Keratinocyte (primary cell): ENCODE measurements around the gene RABL2B. TPM values are rescaled to one million over a fixed set of nuclear protein-coding genes. Genes with fewer than 3 reads are reported as not detected.
A peak's percentile ranks its signal among the peaks of the same experiment; 100 is the strongest.

Experiments
- DNase-seq: peaks from one replicate; pipeline ENCODE4 v3.0.0-alpha.2; 2011; ENCODE audit warnings: low read depth, missing footprints, low spot score
- FAIRE-seq: peaks from 2 replicates; lab custom pipeline; 2011; peaks lifted over from hg19 to GRCh38; lab: Jason Lieb, UNC
- H2AFZ ChIP-seq: 2 replicates; pipeline ENCODE4 v1.6.0; 2012; ENCODE audit warnings: low read length, control low read depth, inconsistent platforms; ENCODE audit not compliant: control insufficient read depth
- H3K27ac ChIP-seq: 2 replicates; pipeline ENCODE4 v1.5.1; 2011; ENCODE audit warnings: low read length; ENCODE audit not compliant: control insufficient read depth, insufficient read depth
- H3K27me3 ChIP-seq: 3 replicates; pipeline ENCODE4 v1.6.0; 2011; ENCODE audit warnings: low read length; ENCODE audit not compliant: control insufficient read depth, insufficient read depth; ENCODE audit errors: extremely low read depth
- H3K36me3 ChIP-seq, 2 experiments: 2 replicates in 1 of 2; 3 replicates in 1 of 2; pipeline ENCODE4 v1.5.1; 2011; ENCODE audit warnings: low read length in 2 of 2, mild to moderate bottlenecking in 1 of 2; ENCODE audit not compliant: control insufficient read depth in 2 of 2, insufficient read depth in 2 of 2; ENCODE audit errors: extremely low read depth in 1 of 2
- H3K4me1 ChIP-seq: 3 replicates; pipeline ENCODE4 v1.5.1; 2011; ENCODE audit warnings: low read length; ENCODE audit not compliant: control insufficient read depth, insufficient read depth; ENCODE audit errors: extremely low read depth
- H3K4me2 ChIP-seq: 3 replicates; pipeline ENCODE4 v1.6.0; 2011; ENCODE audit warnings: low read depth, low read length; ENCODE audit not compliant: control insufficient read depth, insufficient read depth; ENCODE audit errors: extremely low read depth
- H3K4me3 ChIP-seq, 3 experiments: fragments of 200-600 bp in 1 of 3; sonication (generic) in 1 of 3; 2 replicates in 2 of 3; 3 replicates in 1 of 3; pipeline ENCODE4 v1.5.1; 2011 to 2016; ENCODE audit warnings: low read length in 3 of 3, mild to moderate bottlenecking in 3 of 3, control low read depth in 2 of 3, inconsistent platforms in 1 of 3, low read depth in 1 of 3, mixed read lengths in 1 of 3, mixed run types in 1 of 3, moderate library complexity in 1 of 3; ENCODE audit not compliant: control insufficient read depth in 2 of 3, insufficient read depth in 2 of 3; ENCODE audit errors: extremely low read depth in 1 of 3
- H3K79me2 ChIP-seq: 2 replicates; pipeline ENCODE4 v1.6.0; 2012; ENCODE audit warnings: low read length; ENCODE audit not compliant: control insufficient read depth, insufficient read depth
- H3K9ac ChIP-seq: 3 replicates; pipeline ENCODE4 v1.6.0; 2011; ENCODE audit warnings: low read length; ENCODE audit not compliant: control insufficient read depth, insufficient read depth; ENCODE audit errors: extremely low read depth
- H3K9me1 ChIP-seq: 3 replicates; pipeline ENCODE4 v1.6.0; 2011; ENCODE audit warnings: low read length; ENCODE audit not compliant: control insufficient read depth, insufficient read depth; ENCODE audit errors: extremely low read depth
- H3K9me3 ChIP-seq: 2 replicates; pipeline ENCODE4 v1.5.1; 2012; ENCODE audit warnings: low read depth, low read length; ENCODE audit not compliant: control insufficient read depth
- H4K20me1 ChIP-seq: 3 replicates; pipeline ENCODE4 v1.6.0; 2011; ENCODE audit warnings: low read length; ENCODE audit not compliant: control insufficient read depth, insufficient read depth; ENCODE audit errors: extremely low read depth
- EZH2 ChIP-seq: IDR thresholded peaks from one replicate; pipeline ENCODE4 v1.6.1; 2012; ENCODE audit warnings: inconsistent platforms, mild to moderate bottlenecking, low read length, moderate library complexity
- dilution Hi-C: fragments of 300-500 bp; cut with MboI; formaldehyde crosslinking; loops from one replicate; pipeline ENCODE4 v1.7.0; 2020; ENCODE audit warnings: low sequenced_read_pairs; ENCODE audit not compliant: extremely low pct_ligation_motif_present
- polyA plus RNA-seq, 5 experiments: library from polyadenylated mRNA; depleted of rRNA in 3 of 5; stranded (reverse) in 3 of 5; stranded (forward) in 1 of 5; unstranded in 1 of 5; fragments of >200 nt; gene quantifications; 1 replicate in 1 of 5; 2 replicates in 3 of 5; 3 replicates in 1 of 5; pipeline versions ENCODE4 v1.2.1 to v1.2.3, GENCODE V29; 2011 to 2012; ENCODE audit warnings: missing spikeins in 2 of 5, low read depth in 1 of 5, low replicate concordance in 1 of 5
- TF ChIP-seq, protein P1 (sequence below), 3 experiments: IDR thresholded peaks in 1 of 3; conservative IDR thresholded peaks in 1 of 3; optimal IDR thresholded peaks in 1 of 3; 2 replicates in 2 of 3; 3 replicates in 1 of 3; pipeline versions ENCODE3 to v1.5.1; 2011; ENCODE audit warnings: low read length in 3 of 3, mild to moderate bottlenecking in 3 of 3, moderate library complexity in 2 of 3, control low read depth in 1 of 3, inconsistent platforms in 1 of 3; ENCODE audit not compliant: insufficient read depth in 2 of 3; ENCODE audit errors: extremely low read depth in 1 of 3

The RABL2B gene
- polyA plus RNA-seq, 1 donor (not counting 4 experiments of a cell fraction or from before 2014, with no cell fraction given): 29.8 TPM

DNA sequence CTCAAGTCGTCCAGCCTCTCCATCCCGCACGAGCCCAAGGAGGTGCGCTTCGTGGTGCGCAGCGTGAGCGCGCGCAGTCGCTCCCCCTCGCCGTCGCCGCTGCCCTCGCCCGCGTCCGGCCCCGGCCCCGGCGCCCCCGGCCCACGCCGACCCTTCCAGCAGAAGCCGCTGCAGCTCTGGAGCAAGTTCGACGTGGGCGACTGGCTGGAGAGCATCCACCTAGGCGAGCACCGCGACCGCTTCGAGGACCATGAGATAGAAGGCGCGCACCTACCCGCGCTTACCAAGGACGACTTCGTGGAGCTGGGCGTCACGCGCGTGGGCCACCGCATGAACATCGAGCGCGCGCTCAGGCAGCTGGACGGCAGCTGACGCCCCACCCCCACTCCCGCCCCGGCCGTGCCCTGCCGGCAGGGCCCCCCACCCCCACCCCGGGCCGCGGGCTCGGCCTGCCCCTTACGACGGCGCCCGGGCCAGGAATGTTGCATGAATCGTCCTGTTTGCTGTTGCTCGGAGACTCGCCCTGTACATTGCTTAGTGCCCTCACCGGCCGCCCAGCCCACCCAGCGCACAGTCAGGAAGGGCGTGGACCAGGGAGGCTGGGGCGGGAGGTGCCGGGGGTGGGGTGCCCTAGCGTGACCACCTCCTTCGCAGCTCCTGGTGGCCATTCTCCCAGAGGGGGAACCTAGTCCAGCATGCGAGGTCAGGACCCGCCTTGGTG is 52.3 kb downstream of the RABL2B start:
- Histone ChIP-seq H4K20me1 (no peaks in the 10 kb centered on the region), H3K36me3 (no peaks in the 10 kb centered on the region), H3K4me2 (no peak overlapping the region), H3K9me1 (no peaks in the 10 kb centered on the region), H3K4me1 (peaks cover 10% of the 10 kb centered on the region), H3K27ac (no peak overlapping the region), H3K79me2 (no peaks in the 10 kb centered on the region), H3K4me3 (no peak overlapping the region), H3K9me3 (no peaks in the 10 kb centered on the region), H2AFZ (no peak overlapping the region), H3K27me3 (peaks cover 11% of the 10 kb centered on the region), H3K9ac (no peak overlapping the region)
- no peak for TF ChIP-seq EZH2
- TF ChIP-seq, protein P1, sequence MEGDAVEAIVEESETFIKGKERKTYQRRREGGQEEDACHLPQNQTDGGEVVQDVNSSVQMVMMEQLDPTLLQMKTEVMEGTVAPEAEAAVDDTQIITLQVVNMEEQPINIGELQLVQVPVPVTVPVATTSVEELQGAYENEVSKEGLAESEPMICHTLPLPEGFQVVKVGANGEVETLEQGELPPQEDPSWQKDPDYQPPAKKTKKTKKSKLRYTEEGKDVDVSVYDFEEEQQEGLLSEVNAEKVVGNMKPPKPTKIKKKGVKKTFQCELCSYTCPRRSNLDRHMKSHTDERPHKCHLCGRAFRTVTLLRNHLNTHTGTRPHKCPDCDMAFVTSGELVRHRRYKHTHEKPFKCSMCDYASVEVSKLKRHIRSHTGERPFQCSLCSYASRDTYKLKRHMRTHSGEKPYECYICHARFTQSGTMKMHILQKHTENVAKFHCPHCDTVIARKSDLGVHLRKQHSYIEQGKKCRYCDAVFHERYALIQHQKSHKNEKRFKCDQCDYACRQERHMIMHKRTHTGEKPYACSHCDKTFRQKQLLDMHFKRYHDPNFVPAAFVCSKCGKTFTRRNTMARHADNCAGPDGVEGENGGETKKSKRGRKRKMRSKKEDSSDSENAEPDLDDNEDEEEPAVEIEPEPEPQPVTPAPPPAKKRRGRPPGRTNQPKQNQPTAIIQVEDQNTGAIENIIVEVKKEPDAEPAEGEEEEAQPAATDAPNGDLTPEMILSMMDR (optimal IDR thresholded peaks at IDR 0.05 in 1 of 3, IDR thresholded peaks at IDR 0.05 in 1 of 3, conservative IDR thresholded peaks at IDR 0.05 in 1 of 3; ENCODE audit: extremely low read depth in 1 of 3, insufficient read depth in 2 of 3, low read length in 3 of 3): no peak
- DNase-seq (peak; percentile 15), FAIRE-seq (no peak)
- dilution Hi-C loops: no loop called here

DNA sequence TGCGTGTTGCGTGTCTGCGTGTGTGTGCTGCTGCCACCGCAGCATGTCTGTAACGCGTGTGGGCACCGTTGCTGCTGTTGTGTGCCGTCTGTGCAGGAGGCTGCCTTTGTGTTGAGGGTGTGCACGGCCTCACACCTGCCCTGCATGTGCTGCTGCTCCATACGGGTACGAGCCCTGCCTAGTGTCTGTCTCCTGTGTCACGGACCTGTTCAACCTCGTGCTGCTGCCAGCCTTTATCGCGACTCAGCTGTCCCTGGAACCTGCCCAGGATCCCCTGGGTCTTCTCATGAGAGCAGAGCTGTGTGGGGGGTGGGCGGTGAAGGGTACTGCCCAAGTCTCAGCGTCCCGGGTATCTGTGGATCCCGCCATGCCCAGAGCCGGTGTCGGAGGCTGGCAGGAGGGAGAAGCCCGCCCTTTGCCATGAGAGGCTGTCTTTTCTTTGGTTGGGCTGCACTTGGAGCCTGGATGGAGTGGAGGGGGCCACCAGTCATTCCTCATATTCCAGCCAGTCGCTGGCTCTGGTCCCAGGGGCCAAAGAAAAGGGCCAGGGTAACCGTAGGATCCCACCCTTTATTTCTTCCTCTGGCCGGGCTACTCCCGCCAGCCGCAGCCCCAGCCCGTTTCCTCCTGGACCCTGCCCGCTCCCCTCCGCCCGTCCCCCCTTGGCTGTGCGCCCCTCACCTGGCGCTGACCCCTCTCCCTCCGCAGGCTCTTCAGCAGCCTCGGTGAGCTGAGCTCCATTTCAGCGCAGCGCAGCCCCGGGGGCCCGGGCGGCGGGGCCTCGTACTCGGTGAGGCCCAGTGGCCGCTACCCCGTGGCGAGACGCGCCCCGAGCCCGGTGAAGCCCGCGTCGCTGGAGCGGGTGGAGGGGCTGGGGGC is 53.2 kb downstream of the RABL2B start:
- no peak overlapping the region for H3K9ac ChIP-seq
- no peak for DNase-seq
- no peaks in the 10 kb centered on the region for H3K79me2 ChIP-seq
- no peak for TF ChIP-seq EZH2
- TF ChIP-seq, protein P1 (optimal IDR thresholded peaks at IDR 0.05 in 1 of 3, IDR thresholded peaks at IDR 0.05 in 1 of 3, conservative IDR thresholded peaks at IDR 0.05 in 1 of 3; ENCODE audit: extremely low read depth in 1 of 3, insufficient read depth in 2 of 3, low read length in 3 of 3): no peak
- H3K4me3 ChIP-seq: no peak overlapping the region
- H3K9me1 ChIP-seq: no peaks in the 10 kb centered on the region
- no peak overlapping the region for H3K27ac ChIP-seq
- dilution Hi-C loops: no loop called here
- H3K9me3 ChIP-seq: no peaks in the 10 kb centered on the region
- H3K27me3 ChIP-seq: peaks cover 11% of the 10 kb centered on the region
- no peak overlapping the region for H2AFZ ChIP-seq
- H3K36me3 ChIP-seq: no peaks in the 10 kb centered on the region
- no peak overlapping the region for H3K4me2 ChIP-seq
- FAIRE-seq: no peak
- H3K4me1 ChIP-seq: peaks cover 10% of the 10 kb centered on the region
- H4K20me1 ChIP-seq: no peaks in the 10 kb centered on the region
